K562 (cell line): ENCODE measurements around the gene UBE3B.

Source experiments
- ATF2 ChIP-seq: sonication (generic); formaldehyde crosslinking; IDR thresholded peaks from 2 replicates; pipeline ENCODE4 v1.8.1; 2022; ENCODE audit warnings: missing genetic modification reagents
- CTCF ChIP-seq, 3 experiments: IDR thresholded peaks in 2 of 3; conservative IDR thresholded peaks in 1 of 3; 2 replicates each; pipeline ENCODE4 v1.5.1; 2011 to 2012; ENCODE audit warnings: low read length in 3 of 3, mild to moderate bottlenecking in 3 of 3, control low read depth in 2 of 3, improper control_type of control experiment in 1 of 3, inconsistent platforms in 1 of 3, low read depth in 1 of 3, mixed read lengths in 1 of 3, moderate library complexity in 1 of 3; ENCODE audit not compliant: insufficient read depth in 2 of 3
- EZH2 ChIP-seq: IDR thresholded peaks from 2 replicates; pipeline ENCODE4 v1.6.1; 2012; ENCODE audit warnings: low read depth, mild to moderate bottlenecking, inconsistent platforms, low read length, borderline replicate concordance
- KDM4B ChIP-seq, 2 experiments: fragments of 450-650 bp in 1 of 2; sonication (generic) in 1 of 2; IDR thresholded peaks; 2 replicates each; pipeline ENCODE4 v1.6.1; 2016 to 2017; ENCODE audit warnings: borderline replicate concordance in 2 of 2, antibody characterized with exemption in 1 of 2, low read depth in 1 of 2, mild to moderate bottlenecking in 1 of 2
- RAD21 ChIP-seq, 2 experiments: fragments of 250-450 bp in 1 of 2; fragments of 450-650 bp in 1 of 2; sonication (Bioruptor Pico) in 1 of 2; formaldehyde crosslinking in 1 of 2; IDR thresholded peaks in 1 of 2; conservative IDR thresholded peaks in 1 of 2; 2 replicates each; pipeline versions ENCODE4 v1.4.0 to v1.8.0; 2020 to 2022; ENCODE audit warnings: mild to moderate bottlenecking in 2 of 2, moderate library complexity in 1 of 2
- SIRT6 ChIP-seq: IDR thresholded peaks from one replicate; pipeline ENCODE4 v1.6.1; 2012; ENCODE audit warnings: low read depth, mild to moderate bottlenecking, control low read depth, inconsistent platforms, low read length, moderate library complexity
- STAT6 ChIP-seq: sonication (generic); formaldehyde crosslinking; IDR thresholded peaks from 2 replicates; pipeline ENCODE4 v1.8.1; 2023; ENCODE audit warnings: mild to moderate bottlenecking, missing genetic modification reagents
- ZNF354B ChIP-seq: fragments of 250-450 bp; sonication (Bioruptor Pico); IDR thresholded peaks from 2 replicates; pipeline ENCODE4 v1.4.0; 2020

- TF ChIP-seq STAT6, result no peak
- TF ChIP-seq ATF2 (CRISPR knock-in tag), result no peak
- TF ChIP-seq EZH2, result no peak
- TF ChIP-seq RAD21 (CRISPR knock-in tag; conservative IDR thresholded peaks at IDR 0.05 in 1 of 2, IDR thresholded peaks at IDR 0.05 in 1 of 2), result no peak
- no peak for TF ChIP-seq ZNF354B
- no peak for TF ChIP-seq KDM4B (IDR thresholded peaks at IDR 0.05; ENCODE audit: borderline replicate concordance in 2 of 2, low read depth in 1 of 2)
- no peak for TF ChIP-seq SIRT6
- TF ChIP-seq CTCF (IDR thresholded peaks at IDR 0.05 in 2 of 3, conservative IDR thresholded peaks at IDR 0.05 in 1 of 3; ENCODE audit: insufficient read depth in 2 of 3, low read depth in 1 of 3, low read length in 3 of 3), result no peak
Measured at GRCh38 chr12:109544955-109545531, 67.6 kb downstream of the UBE3B start.
